Effector memory CD4-positive, alpha-beta T cell (primary cell): ENCODE data around the gene CYTH1.

Experiments used
- DNase-seq, 3 donors: peaks; one replicate each; pipeline ENCODE4 v3.0.0-alpha.2; 2020
- H3K27ac ChIP-seq: 2 replicates; pipeline ENCODE4 v1.7.0; 2013; ENCODE audit warnings: mild to moderate bottlenecking, low read length, moderate library complexity; ENCODE audit not compliant: insufficient read depth, poor library complexity, severe bottlenecking
- H3K27me3 ChIP-seq: replicated peaks from 2 replicates; pipeline ENCODE4 v1.7.0; 2013; ENCODE audit warnings: mild to moderate bottlenecking, low read length; ENCODE audit not compliant: insufficient read depth, control insufficient read depth, poor library complexity, severe bottlenecking
- H3K36me3 ChIP-seq: 2 replicates; pipeline ENCODE4 v1.7.0; 2013; ENCODE audit warnings: mild to moderate bottlenecking, low read length, moderate library complexity; ENCODE audit not compliant: control insufficient read depth, insufficient read depth
- H3K4me1 ChIP-seq: 2 replicates; pipeline ENCODE4 v1.7.0; 2013; ENCODE audit warnings: low read length, mild to moderate bottlenecking; ENCODE audit not compliant: control insufficient read depth, insufficient read depth, poor library complexity, severe bottlenecking
- H3K4me3 ChIP-seq: 2 replicates; pipeline ENCODE4 v1.7.0; 2013; ENCODE audit warnings: low read length, low read depth, mild to moderate bottlenecking; ENCODE audit not compliant: insufficient read depth, poor library complexity, severe bottlenecking
- H3K9me3 ChIP-seq: 2 replicates; pipeline ENCODE4 v1.7.0; 2013; ENCODE audit warnings: mild to moderate bottlenecking, low read length, moderate library complexity; ENCODE audit not compliant: control insufficient read depth

Gene CYTH1

GRCh38 chr17:78719630-78720298 lies 62.3 kb downstream of the CYTH1 start:
- no peaks in the 10 kb centered on the region for H3K36me3 ChIP-seq
- H3K9me3 ChIP-seq = no peaks in the 10 kb centered on the region
- H3K27me3 ChIP-seq = no peaks in the 10 kb centered on the region
- no peak overlapping the region for H3K4me3 ChIP-seq
- no peak for DNase-seq
- H3K27ac ChIP-seq = no peak overlapping the region
- peaks cover 97% of the 10 kb centered on the region for H3K4me1 ChIP-seq

GRCh38 chr17:78718575-78719208 lies 63.4 kb downstream of the CYTH1 start:
- H3K27me3 ChIP-seq = no peaks in the 10 kb centered on the region
- H3K4me3 ChIP-seq = no peak overlapping the region
- no peak for DNase-seq
- H3K9me3 ChIP-seq = no peaks in the 10 kb centered on the region
- peak overlapping the region; percentile 14 for H3K27ac ChIP-seq
- peaks cover 93% of the 10 kb centered on the region for H3K4me1 ChIP-seq
- H3K36me3 ChIP-seq = no peaks in the 10 kb centered on the region

DNA sequence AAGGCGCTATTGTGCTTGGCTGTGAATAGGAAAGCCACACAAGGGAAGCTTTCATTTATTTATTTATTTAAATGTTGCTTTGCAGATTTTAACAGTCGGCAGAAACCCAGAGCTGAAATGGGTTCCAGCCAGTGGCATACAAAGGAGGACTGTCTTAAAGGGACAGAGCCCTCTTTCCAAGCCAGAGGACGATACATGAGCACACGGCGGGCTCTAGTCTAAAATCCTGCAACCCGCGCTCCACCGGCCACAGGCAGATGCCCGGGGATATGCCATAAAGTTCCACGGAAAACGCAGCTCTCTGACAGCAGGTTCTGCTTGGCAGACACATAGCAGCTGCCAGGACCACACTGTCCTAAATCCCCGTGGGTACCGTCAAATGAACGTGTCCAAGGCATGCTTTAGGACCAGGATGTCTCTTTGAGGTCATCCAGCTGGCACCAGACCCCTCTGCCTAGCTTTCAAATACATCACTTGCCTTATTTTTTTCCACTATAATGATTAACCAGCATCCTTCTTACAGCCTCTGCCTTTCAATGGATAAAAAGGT lies 64.6 kb downstream of the CYTH1 start:
- peak overlapping the region; percentile 14 for H3K4me3 ChIP-seq
- H3K27me3 ChIP-seq = no peaks in the 10 kb centered on the region
- DNase-seq = no peak
- peak overlapping the region; percentile 48 for H3K27ac ChIP-seq
- peaks cover 81% of the 10 kb centered on the region for H3K4me1 ChIP-seq
- H3K9me3 ChIP-seq = no peaks in the 10 kb centered on the region
- no peaks in the 10 kb centered on the region for H3K36me3 ChIP-seq

DNA sequence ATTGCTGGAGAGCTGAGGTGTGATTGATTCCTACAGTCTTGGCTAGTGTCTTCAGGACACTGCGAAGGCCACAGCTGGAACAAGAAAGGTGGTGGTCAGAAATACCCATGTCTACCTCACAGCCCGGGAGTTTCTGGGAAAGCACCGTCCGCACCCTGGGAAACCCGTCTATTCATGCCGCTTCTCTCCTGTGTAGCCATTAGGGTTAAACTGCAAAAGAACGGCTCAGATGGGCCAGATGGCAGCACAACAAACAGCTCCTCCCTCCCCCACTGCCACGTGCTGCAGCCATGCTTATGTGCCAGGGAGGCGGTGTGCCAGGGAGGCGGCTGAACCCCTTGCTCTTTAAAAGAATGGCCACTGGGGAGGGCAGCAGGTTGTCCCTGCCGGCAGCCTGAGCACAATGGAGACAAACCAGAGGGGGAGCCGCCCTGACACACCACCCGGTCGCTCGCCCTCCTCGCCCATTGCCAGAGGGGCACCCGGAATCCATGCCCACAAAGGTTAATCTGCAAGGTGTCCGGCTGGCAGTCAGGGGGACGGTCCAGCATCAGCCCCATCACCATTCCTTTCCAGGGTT lies 65.2 kb downstream of the CYTH1 start:
- Histone ChIP-seq H3K27me3 (no peaks in the 10 kb centered on the region), H3K4me3 (peak overlapping the region; percentile 14), H3K4me1 (peaks cover 77% of the 10 kb centered on the region), H3K36me3 (no peaks in the 10 kb centered on the region), H3K9me3 (no peaks in the 10 kb centered on the region), H3K27ac (peak overlapping the region; percentile 48)
- DNase-seq = no peak

DNA sequence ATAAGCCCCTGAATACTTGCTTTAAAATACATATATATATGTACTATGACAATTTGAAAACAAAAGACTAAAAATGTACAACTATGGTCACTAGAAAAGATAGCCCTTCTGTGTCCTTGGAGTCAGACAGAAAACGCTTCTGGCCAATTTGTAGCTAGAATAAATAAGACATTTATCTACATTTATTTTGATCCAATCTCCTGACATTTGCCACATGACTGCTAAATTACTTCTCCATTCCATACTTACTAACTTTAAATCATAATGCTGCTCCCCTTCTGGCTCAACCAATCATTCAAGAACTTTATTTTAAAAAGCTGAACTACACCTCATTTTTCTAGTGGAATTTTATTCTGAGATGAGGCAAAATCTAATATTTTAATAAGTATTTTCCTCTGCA lies 65.8 kb downstream of the CYTH1 start:
- H3K4me1 ChIP-seq = peaks cover 71% of the 10 kb centered on the region
- DNase-seq = no peak
- H3K9me3 ChIP-seq = no peaks in the 10 kb centered on the region
- H3K4me3 ChIP-seq = no peak overlapping the region
- H3K27me3 ChIP-seq = no peaks in the 10 kb centered on the region
- H3K36me3 ChIP-seq = no peaks in the 10 kb centered on the region
- peak overlapping the region; percentile 48 for H3K27ac ChIP-seq

- H3K4me3 ChIP-seq = peak overlapping the region; percentile 22
- no peaks in the 10 kb centered on the region for H3K27me3 ChIP-seq
- no peak for DNase-seq
- H3K36me3 ChIP-seq = no peaks in the 10 kb centered on the region
- H3K4me1 ChIP-seq = peaks cover 67% of the 10 kb centered on the region
- no peaks in the 10 kb centered on the region for H3K9me3 ChIP-seq
- H3K27ac ChIP-seq = peak overlapping the region; percentile 52
These were observed 66.2 kb downstream of the CYTH1 start for GRCh38 chr17:78715876-78716275.

GRCh38 chr17:78715000-78715771 lies 66.9 kb downstream of the CYTH1 start:
- Histone ChIP-seq H3K36me3 (no peaks in the 10 kb centered on the region), H3K4me3 (peak overlapping the region; percentile 22), H3K4me1 (peaks cover 68% of the 10 kb centered on the region), H3K27me3 (no peaks in the 10 kb centered on the region), H3K9me3 (no peaks in the 10 kb centered on the region), H3K27ac (peak overlapping the region; percentile 52)
- DNase-seq = no peak

DNA sequence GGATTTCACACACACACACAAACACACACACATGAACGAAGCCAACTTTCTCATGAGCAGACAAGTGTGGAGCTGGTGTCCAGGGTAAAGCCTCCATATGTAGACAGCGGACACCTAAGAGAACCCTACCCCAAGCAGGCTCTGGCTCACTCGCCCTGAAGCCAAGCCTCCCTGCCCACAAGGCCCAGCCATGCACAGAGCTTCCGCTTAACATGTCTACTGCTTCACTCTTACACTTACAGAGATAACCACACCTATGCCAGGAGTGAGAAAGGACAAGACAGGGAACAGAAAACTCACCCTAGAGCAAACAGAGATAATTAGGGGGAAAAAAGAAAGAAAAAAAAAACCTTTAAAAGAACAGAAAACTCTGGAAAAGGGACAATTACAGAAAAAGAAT lies 67.5 kb downstream of the CYTH1 start:
- H3K36me3 ChIP-seq = no peaks in the 10 kb centered on the region
- peaks cover 68% of the 10 kb centered on the region for H3K4me1 ChIP-seq
- H3K27me3 ChIP-seq = no peaks in the 10 kb centered on the region
- H3K9me3 ChIP-seq = no peaks in the 10 kb centered on the region
- H3K4me3 ChIP-seq = no peak overlapping the region
- no peak for DNase-seq
- H3K27ac ChIP-seq = peak overlapping the region; percentile 52

GRCh38 chr17:78712043-78712442 lies 70.0 kb downstream of the CYTH1 start:
- Histone ChIP-seq H3K27ac (no peak overlapping the region), H3K36me3 (peaks cover 12% of the 10 kb centered on the region), H3K4me3 (no peak overlapping the region), H3K9me3 (no peaks in the 10 kb centered on the region), H3K27me3 (no peaks in the 10 kb centered on the region), H3K4me1 (peaks cover 55% of the 10 kb centered on the region)
- DNase-seq = no peak
